HepG2 (cell line): ENCODE measurements around the gene CCDC117. TPM values are rescaled to one million over a fixed set of nuclear protein-coding genes. Genes with fewer than 3 reads are reported as not detected.
A peak's percentile ranks its signal among the peaks of the same experiment; 100 is the strongest.

ENCODE experiments used
- ARID5B ChIP-seq: IDR thresholded peaks from 2 replicates; pipeline ENCODE4 v1.4.0; 2020; ENCODE audit warnings: mild to moderate bottlenecking, missing genetic modification reagents
- ATF1 ChIP-seq: IDR thresholded peaks from 2 replicates; pipeline ENCODE4 v1.6.1; 2016; ENCODE audit warnings: mild to moderate bottlenecking, control low read depth
- BRCA1 ChIP-seq: sonication (generic); formaldehyde crosslinking; IDR thresholded peaks from 2 replicates; pipeline ENCODE4 v1.4.0; 2020; ENCODE audit warnings: missing genetic modification reagents
- MIER2 ChIP-seq: IDR thresholded peaks from 2 replicates; pipeline ENCODE4 v1.6.1; 2016; ENCODE audit warnings: missing biosample characterization, missing genetic modification reagents
- PLSCR1 ChIP-seq: sonication (generic); formaldehyde crosslinking; IDR thresholded peaks from 2 replicates; pipeline ENCODE4 v1.5.0; 2020; ENCODE audit warnings: missing genetic modification reagents, mild to moderate bottlenecking, borderline replicate concordance
- SMAD3 ChIP-seq: sonication (generic); formaldehyde crosslinking; IDR thresholded peaks from 2 replicates; pipeline ENCODE4 v1.4.0; 2020; ENCODE audit warnings: missing genetic modification reagents
- TRAFD1 ChIP-seq: sonication (generic); formaldehyde crosslinking; IDR thresholded peaks from 2 replicates; pipeline ENCODE4 v1.5.1; 2020; ENCODE audit warnings: missing genetic modification reagents, mild to moderate bottlenecking, borderline replicate concordance
- USF2 ChIP-seq, 2 experiments: sonication (generic) in 1 of 2; formaldehyde crosslinking in 1 of 2; IDR thresholded peaks; 2 replicates each; pipeline versions ENCODE4 v1.5.1 to v1.6.1; 2011 to 2020; ENCODE audit warnings: borderline replicate concordance in 1 of 2, low read depth in 1 of 2, low read length in 1 of 2, mild to moderate bottlenecking in 1 of 2, missing genetic modification reagents in 1 of 2, moderate library complexity in 1 of 2
- ZFP1 ChIP-seq: IDR thresholded peaks from 2 replicates; pipeline ENCODE4 v1.6.1; 2016
- ZFP37 ChIP-seq: sonication (generic); formaldehyde crosslinking; IDR thresholded peaks from 2 replicates; pipeline ENCODE4 v1.4.0; 2020; ENCODE audit warnings: missing genetic modification reagents, borderline replicate concordance
- ZNF251 ChIP-seq: sonication (generic); formaldehyde crosslinking; IDR thresholded peaks from 2 replicates; pipeline ENCODE4 v1.9.0; 2021; ENCODE audit warnings: mild to moderate bottlenecking, missing genetic modification reagents
- ZNF280B ChIP-seq: sonication (generic); formaldehyde crosslinking; IDR thresholded peaks from 2 replicates; pipeline ENCODE4 v1.5.0; 2020; ENCODE audit warnings: missing genetic modification reagents, mild to moderate bottlenecking, borderline replicate concordance
- ZNF547 ChIP-seq: sonication (generic); formaldehyde crosslinking; IDR thresholded peaks from 2 replicates; pipeline ENCODE4 v1.5.1; 2020; ENCODE audit warnings: mild to moderate bottlenecking, missing genetic modification reagents
- ZNF574 ChIP-seq: sonication (generic); formaldehyde crosslinking; IDR thresholded peaks from 2 replicates; pipeline ENCODE4 v1.4.0; 2020; ENCODE audit warnings: missing genetic modification reagents
- ZNF678 ChIP-seq: sonication (generic); formaldehyde crosslinking; IDR thresholded peaks from 2 replicates; pipeline ENCODE4 v1.4.0; 2020; ENCODE audit warnings: mild to moderate bottlenecking, missing genetic modification reagents
- ZNF792 ChIP-seq: IDR thresholded peaks from 2 replicates; pipeline ENCODE4 v1.6.1; 2016
- polyA plus RNA-seq, 8 experiments: library from polyadenylated mRNA; depleted of rRNA in 3 of 8; stranded (reverse) in 7 of 8; unstranded in 1 of 8; fragments of >200 nt; fragmentation: Illumina TruSeq in 4 of 8; extraction: Trizol in 4 of 8; gene quantifications; 2 replicates each; pipeline versions ENCODE4 v1.2.1 to v1.2.3, GENCODE V29; 2011 to 2016; ENCODE audit warnings: low read depth in 4 of 8, missing spikeins in 1 of 8, mixed read lengths in 1 of 8; ENCODE audit not compliant: insufficient read depth in 1 of 8
- total RNA-seq, 5 experiments: library from RNA; depleted of rRNA; stranded (reverse); fragments of >200 nt; fragmentation: Illumina TruSeq; extraction: Trizol; gene quantifications; 2 replicates each; pipeline ENCODE4 v1.2.3, GENCODE V29; 2016; ENCODE audit warnings: low read depth in 1 of 5

CCDC117 gene
- total and polyA plus RNA-seq, 2 of the 13 experiments (the other 11 are each of a cell fraction or from before 2014, with no cell fraction given) = 12.6 to 34.2 TPM

GRCh38 chr22:28808716-28809355, 36.3 kb downstream of the CCDC117 start (continued):
- TF ChIP-seq ARID5B = peak; percentile 90
- no peak for TF ChIP-seq USF2 (IDR thresholded peaks at IDR 0.05; ENCODE audit: low read depth, low read length)
- TF ChIP-seq USF2 (CRISPR knock-in tag; IDR thresholded peaks at IDR 0.05; ENCODE audit: borderline replicate concordance) = no peak
- no peak for TF ChIP-seq ZNF678 (CRISPR knock-in tag)
- no peak for TF ChIP-seq BRCA1 (CRISPR knock-in tag)
- TF ChIP-seq ATF1 (CRISPR knock-in tag) = no peak; the same call in 1 of the 2 replicates
- TF ChIP-seq PLSCR1 (CRISPR knock-in tag) = no peak
- no peak for TF ChIP-seq MIER2 (CRISPR knock-in tag)
- no peak for TF ChIP-seq ZNF251 (CRISPR knock-in tag)
- TF ChIP-seq TRAFD1 = no peak
- no peak for TF ChIP-seq ZNF547
- TF ChIP-seq ZNF792 (CRISPR knock-in tag) = no peak
- no peak for TF ChIP-seq ZNF574
- 0 out of 2 replicates have a peak, but pooled peaks have one; percentile 47 for TF ChIP-seq SMAD3 (CRISPR knock-in tag)
- TF ChIP-seq ZFP1 (CRISPR knock-in tag) = no peak
- no peak for TF ChIP-seq ZNF280B (CRISPR knock-in tag)
- TF ChIP-seq ZFP37 (CRISPR knock-in tag) = no peak
